LNCaP clone FGC (cell line): Measurements from ENCODE around the gene TP63.

Experiments
- DNase-seq: peaks from one replicate; pipeline ENCODE4 v3.0.0-alpha.2; 2011; ENCODE audit warnings: low read depth
- H3K4me3 ChIP-seq: 2 replicates; pipeline ENCODE4 v1.5.1; 2011; ENCODE audit warnings: mild to moderate bottlenecking, low read depth, low read length, control low read depth
- TF ChIP-seq, protein P1 (sequence below): IDR thresholded peaks from 2 replicates; pipeline ENCODE4 v1.5.1; 2012; ENCODE audit warnings: mild to moderate bottlenecking; ENCODE audit not compliant: control insufficient read depth, insufficient read depth; ENCODE audit errors: extremely low read depth

The TP63 gene

DNA sequence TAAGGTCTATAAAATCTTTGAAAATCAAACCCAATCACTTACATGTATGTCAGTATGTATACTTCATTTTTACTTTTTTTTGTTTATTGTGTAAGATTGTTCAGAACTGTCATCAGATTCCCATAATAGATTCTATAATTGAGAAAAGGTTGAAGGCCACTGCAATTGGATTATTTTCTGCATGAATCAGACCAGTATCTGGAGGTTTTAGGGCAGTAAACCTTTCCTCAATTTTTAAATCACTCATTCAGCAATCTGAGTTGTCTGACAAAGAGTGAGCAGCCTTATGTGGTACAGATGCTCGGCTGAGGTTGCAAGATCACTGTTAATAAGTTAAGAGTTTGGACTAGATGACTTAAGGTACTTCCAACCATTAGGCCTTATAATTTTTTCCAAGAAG, 96.0 kb downstream of the TP63 start:
- DNase-seq, result no peak
- no peak overlapping the region for H3K4me3 ChIP-seq
- TF ChIP-seq, protein P1, sequence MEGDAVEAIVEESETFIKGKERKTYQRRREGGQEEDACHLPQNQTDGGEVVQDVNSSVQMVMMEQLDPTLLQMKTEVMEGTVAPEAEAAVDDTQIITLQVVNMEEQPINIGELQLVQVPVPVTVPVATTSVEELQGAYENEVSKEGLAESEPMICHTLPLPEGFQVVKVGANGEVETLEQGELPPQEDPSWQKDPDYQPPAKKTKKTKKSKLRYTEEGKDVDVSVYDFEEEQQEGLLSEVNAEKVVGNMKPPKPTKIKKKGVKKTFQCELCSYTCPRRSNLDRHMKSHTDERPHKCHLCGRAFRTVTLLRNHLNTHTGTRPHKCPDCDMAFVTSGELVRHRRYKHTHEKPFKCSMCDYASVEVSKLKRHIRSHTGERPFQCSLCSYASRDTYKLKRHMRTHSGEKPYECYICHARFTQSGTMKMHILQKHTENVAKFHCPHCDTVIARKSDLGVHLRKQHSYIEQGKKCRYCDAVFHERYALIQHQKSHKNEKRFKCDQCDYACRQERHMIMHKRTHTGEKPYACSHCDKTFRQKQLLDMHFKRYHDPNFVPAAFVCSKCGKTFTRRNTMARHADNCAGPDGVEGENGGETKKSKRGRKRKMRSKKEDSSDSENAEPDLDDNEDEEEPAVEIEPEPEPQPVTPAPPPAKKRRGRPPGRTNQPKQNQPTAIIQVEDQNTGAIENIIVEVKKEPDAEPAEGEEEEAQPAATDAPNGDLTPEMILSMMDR, result no peak

DNA sequence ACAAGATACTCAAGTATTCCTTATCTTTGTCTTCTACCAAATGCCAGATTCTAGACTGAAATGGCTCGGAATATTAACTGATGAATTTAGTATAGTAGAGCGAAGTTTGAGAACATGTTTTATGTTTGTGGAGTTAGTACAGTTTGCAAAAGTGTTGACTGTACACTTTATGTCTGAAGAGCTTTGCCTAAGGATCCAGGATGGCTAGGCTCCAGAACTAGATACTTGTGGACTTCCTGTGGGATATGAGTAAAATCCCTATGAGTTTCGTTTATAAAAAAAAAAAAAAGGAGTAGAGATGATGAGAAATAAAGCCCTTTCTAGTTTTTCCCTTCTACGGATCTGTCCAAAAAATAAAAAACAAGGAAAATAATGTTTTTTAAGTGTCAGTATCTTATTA, 96.7 kb downstream of the TP63 start:
- TF ChIP-seq, protein P1, result no peak
- no peak for DNase-seq
- no peak overlapping the region for H3K4me3 ChIP-seq

DNA sequence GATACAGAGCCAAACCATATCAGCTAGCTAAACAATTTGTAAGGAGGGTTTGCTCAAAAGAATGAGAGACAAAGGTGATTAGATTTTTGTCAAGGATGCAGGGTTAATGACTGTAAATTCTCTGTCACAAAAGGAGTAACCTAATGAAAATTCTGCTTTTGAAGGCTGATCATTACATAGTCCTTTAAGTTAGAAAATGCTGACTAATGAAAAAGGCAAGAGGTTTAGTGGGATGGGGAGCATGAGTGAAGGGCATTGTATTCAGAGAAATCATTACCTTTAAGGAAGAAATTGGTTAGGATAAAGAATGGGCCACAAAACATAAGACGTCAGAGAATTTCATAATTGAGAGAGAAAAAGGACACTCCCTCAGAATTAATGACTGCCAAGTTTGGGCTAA, 97.7 kb downstream of the TP63 start:
- TF ChIP-seq, protein P1, result no peak
- H3K4me3 ChIP-seq, result no peak overlapping the region
- no peak for DNase-seq

DNA sequence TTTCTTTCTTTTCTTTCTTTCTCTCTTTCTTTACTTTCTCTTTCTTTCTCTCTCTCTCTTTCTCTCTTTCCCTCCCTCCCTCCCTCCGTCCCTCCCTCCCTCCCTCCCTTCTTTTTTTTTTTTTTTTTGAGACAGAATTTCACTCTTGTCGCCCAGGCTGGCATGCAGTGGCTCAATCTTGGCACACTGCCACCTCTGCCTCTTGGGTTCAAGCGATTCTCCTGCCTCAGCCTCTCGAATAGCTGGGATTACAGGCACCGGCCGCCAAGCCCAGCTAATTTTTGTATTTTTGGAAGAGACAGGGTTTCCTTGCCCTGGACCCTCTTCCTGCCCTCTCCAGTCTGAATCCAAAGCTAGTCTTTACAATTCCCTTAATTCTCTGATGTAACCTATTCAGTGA, 102.9 kb downstream of the TP63 start:
- TF ChIP-seq, protein P1, result no peak
- no peak overlapping the region for H3K4me3 ChIP-seq
- DNase-seq, result no peak

DNA sequence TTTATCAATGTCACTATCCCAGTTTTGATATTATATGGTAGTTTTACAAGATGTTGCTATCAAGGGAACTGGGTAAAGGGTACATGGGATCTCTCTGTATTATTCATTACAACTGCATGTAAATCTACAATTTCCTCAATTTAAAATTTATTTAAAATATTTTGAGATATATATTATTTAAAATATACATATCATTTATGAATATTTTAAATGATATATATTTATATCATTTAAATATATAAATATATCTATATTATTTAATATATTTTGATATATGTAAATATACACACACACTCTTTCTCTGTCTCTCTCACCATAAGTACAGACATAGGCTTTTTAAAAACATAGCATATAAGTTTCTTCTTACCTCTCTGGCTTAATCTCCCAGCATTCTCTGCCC, 104.7 kb downstream of the TP63 start:
- TF ChIP-seq, protein P1, result no peak
- DNase-seq, result no peak
- H3K4me3 ChIP-seq, result no peak overlapping the region

DNA sequence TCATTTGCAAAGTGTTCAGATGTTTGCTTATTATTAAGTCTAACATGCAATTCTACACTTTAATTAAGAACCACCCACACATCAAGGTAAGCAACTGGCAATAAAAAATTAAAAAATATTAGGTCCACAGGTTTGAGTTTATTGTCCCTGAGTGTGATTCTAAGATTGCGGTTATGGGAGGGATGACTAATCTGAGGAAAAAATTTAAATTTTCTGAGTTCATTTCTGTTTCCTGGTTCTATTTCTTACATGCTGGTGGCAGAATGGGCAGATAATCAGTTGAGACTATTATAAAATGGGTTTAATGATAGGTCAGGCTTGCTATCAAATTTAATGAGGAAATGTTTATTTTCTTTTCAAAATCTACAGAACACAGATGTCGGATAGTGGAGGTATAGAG, 105.9 kb downstream of the TP63 start:
- DNase-seq, result no peak
- TF ChIP-seq, protein P1, result no peak

DNA sequence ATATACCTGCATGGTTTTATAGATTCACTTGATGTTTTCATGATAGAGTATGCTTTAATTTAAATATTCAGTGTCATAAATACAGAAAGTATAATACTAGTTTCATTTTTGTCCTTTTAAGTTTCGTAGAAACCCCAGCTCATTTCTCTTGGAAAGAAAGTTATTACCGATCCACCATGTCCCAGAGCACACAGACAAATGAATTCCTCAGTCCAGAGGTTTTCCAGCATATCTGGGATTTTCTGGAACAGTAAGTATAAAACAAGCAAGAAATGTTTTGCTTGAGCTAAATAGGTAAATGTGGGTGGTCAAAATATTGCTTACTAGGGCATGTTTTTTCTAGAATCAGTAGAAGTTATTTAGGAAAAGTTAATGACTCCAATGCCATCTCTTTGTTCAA, 106.4 kb downstream of the TP63 start:
- DNase-seq, result no peak
- TF ChIP-seq, protein P1, result no peak
- H3K4me3 ChIP-seq, result no peak overlapping the region

More for the DNA sequence above, 105.9 kb downstream of the TP63 start:
- no peak overlapping the region for H3K4me3 ChIP-seq
